Stimulated activated CD8-positive, alpha-beta memory T cell treated with anti-CD3 and anti-CD28 coated beads, Interleukin-2, amount 100 ng/mL, for 48 hours (primary cell): ENCODE data around the gene SLC7A4.
"Not testable (repeated sequence)": the region's sequence is repeated elsewhere in the genome, so short reads cannot be mapped to it uniquely, and the experiment has no call there.

Source experiments
- DNase-seq, 2 donors: peaks; one replicate each; pipeline ENCODE4 v3.0.0-alpha.2; 2020; ENCODE audit warnings: low read depth in 2 of 2

SLC7A4 gene

GRCh38 chr22:21020802-21021429 lies 11.4 kb downstream of the SLC7A4 start:
- DNase-seq = no peak

- no peak for DNase-seq
Observed at GRCh38 chr22:21018314-21018713, 14.0 kb downstream of the SLC7A4 start.

- DNase-seq = no peak
Observed at GRCh38 chr22:21016644-21017420, 15.5 kb downstream of the SLC7A4 start.

- no peak for DNase-seq
Observed at GRCh38 chr22:21015466-21016006, 16.8 kb downstream of the SLC7A4 start.

GRCh38 chr22:21014726-21015465 lies 17.5 kb downstream of the SLC7A4 start, which contains the start of gene P2RX6:
Gene P2RX6, plus strand, starts transcription at chr22:21015165. Its CDS starts 10 bp downstream, at chr22:21015175.
- no peak for DNase-seq

- peak; percentile 85 to 87 for DNase-seq
Observed at GRCh38 chr22:21014202-21014725, 18.1 kb downstream of the SLC7A4 start.

GRCh38 chr22:21013657-21014201 lies 18.6 kb downstream of the SLC7A4 start:
- no peak for DNase-seq

- no peak for DNase-seq
Observed at GRCh38 chr22:21012446-21013407, 19.6 kb downstream of the SLC7A4 start.

- DNase-seq = no peak
Observed at GRCh38 chr22:21010426-21011113, 21.8 kb downstream of the SLC7A4 start.

- no peak for DNase-seq
Observed at GRCh38 chr22:21009638-21010425, 22.5 kb downstream of the SLC7A4 start.

- DNase-seq = not testable (repeated sequence)
Observed at GRCh38 chr22:21009208-21009607, 23.2 kb downstream of the SLC7A4 start.

- no peak for DNase-seq
Observed at GRCh38 chr22:21003782-21004181, 28.6 kb downstream of the SLC7A4 start.

GRCh38 chr22:21001601-21002325 lies 30.6 kb downstream of the SLC7A4 start, which contains the start of gene THAP7:
Gene THAP7, minus strand, starts transcription at chr22:21002118. Its CDS starts 207 bp downstream, at chr22:21001911.
- DNase-seq = peak; percentile 92 to 98

GRCh38 chr22:21000987-21001600 lies 31.3 kb downstream of the SLC7A4 start:
- no peak for DNase-seq

- DNase-seq = no peak
Observed at GRCh38 chr22:21000207-21000986, 32.0 kb downstream of the SLC7A4 start.

GRCh38 chr22:20999350-21000206 lies 32.8 kb downstream of the SLC7A4 start:
- DNase-seq = no peak
